Eye (tissue), 1 donor: ENCODE measurements around the gene FOS.

Experiments
- DNase-seq: peaks from one replicate; pipeline ENCODE4 v3.0.0-alpha.2; 2015

FOS gene

GRCh38 chr14:75322746-75323145, 44.1 kb downstream of the FOS start:
- DNase-seq = no peak

- DNase-seq = no peak
Observed at GRCh38 chr14:75323571-75323970, 44.9 kb downstream of the FOS start.

- DNase-seq = peak; percentile 44
Observed at GRCh38 chr14:75328558-75329155, 50.0 kb downstream of the FOS start.

GRCh38 chr14:75329369-75329768, 50.7 kb downstream of the FOS start:
- no peak for DNase-seq

GRCh38 chr14:75331471-75331870, 52.8 kb downstream of the FOS start:
- no peak for DNase-seq
